Mesenchymal stem cell (in vitro differentiated cells and primary cell): ENCODE measurements around the gene SERPINC1.

ENCODE experiments used
- DNase-seq: peaks from one replicate; pipeline ENCODE4 v3.0.0-alpha.2; 2013
- H2AFZ ChIP-seq: one replicate; pipeline ENCODE4 v1.6.1; 2013; ENCODE audit warnings: low read depth, mild to moderate bottlenecking, control low read depth, inconsistent platforms, low read length, moderate library complexity
- H2AK5ac ChIP-seq: 2 replicates; pipeline ENCODE4 v1.6.1; 2013; ENCODE audit warnings: low read length, moderate library complexity, mild to moderate bottlenecking, inconsistent platforms; ENCODE audit not compliant: severe bottlenecking
- H2BK120ac ChIP-seq: one replicate; pipeline ENCODE4 v1.6.1; 2013; ENCODE audit warnings: low read depth, mild to moderate bottlenecking, inconsistent platforms, low read length, moderate library complexity
- H2BK12ac ChIP-seq, 2 experiments: one replicate each; pipeline ENCODE4 v1.6.1; 2013; ENCODE audit warnings: inconsistent platforms in 2 of 2, low read length in 2 of 2, mild to moderate bottlenecking in 2 of 2, moderate library complexity in 2 of 2, control low read depth in 1 of 2
- H2BK15ac ChIP-seq: one replicate; pipeline ENCODE4 v1.6.1; 2013; ENCODE audit warnings: mild to moderate bottlenecking, low read depth, inconsistent platforms; ENCODE audit not compliant: poor library complexity, severe bottlenecking
- H2BK5ac ChIP-seq: 2 replicates; pipeline ENCODE4 v1.6.1; 2013; ENCODE audit warnings: low read depth, mild to moderate bottlenecking, low read length, control low read depth, inconsistent platforms; ENCODE audit not compliant: poor library complexity, severe bottlenecking
- H3K14ac ChIP-seq, 2 experiments: one replicate each; pipeline ENCODE4 v1.6.1; 2013; ENCODE audit warnings: inconsistent platforms in 2 of 2, low read length in 2 of 2, control low read depth in 1 of 2, mild to moderate bottlenecking in 1 of 2, moderate library complexity in 1 of 2
- H3K18ac ChIP-seq, 2 experiments: one replicate each; pipeline ENCODE4 v1.6.1; 2013; ENCODE audit warnings: inconsistent platforms in 2 of 2, low read length in 2 of 2, control low read depth in 1 of 2, low read depth in 1 of 2, mild to moderate bottlenecking in 1 of 2
- H3K23ac ChIP-seq, 2 experiments: one replicate each; pipeline ENCODE4 v1.6.1; 2013; ENCODE audit warnings: inconsistent platforms in 2 of 2, low read length in 2 of 2, mild to moderate bottlenecking in 2 of 2, moderate library complexity in 2 of 2, control low read depth in 1 of 2
- H3K27ac ChIP-seq: 2 replicates; pipeline ENCODE4 v1.5.1; 2013; ENCODE audit warnings: mild to moderate bottlenecking, moderate library complexity, low read length, control low read depth, inconsistent platforms; ENCODE audit not compliant: poor library complexity, severe bottlenecking
- H3K27me3 ChIP-seq, 2 experiments: 2 replicates each; pipeline versions ENCODE4 v1.6.1 to v1.7.0; 2013; ENCODE audit warnings: low read length in 2 of 2, mild to moderate bottlenecking in 2 of 2, moderate library complexity in 2 of 2, control low read depth in 1 of 2, inconsistent platforms in 1 of 2; ENCODE audit not compliant: control insufficient read depth in 1 of 2, insufficient read depth in 1 of 2
- H3K36me3 ChIP-seq, 2 experiments: 2 replicates each; pipeline versions ENCODE4 v1.6.1 to v1.7.0; 2013; ENCODE audit warnings: low read length in 2 of 2, control low read depth in 1 of 2, inconsistent platforms in 1 of 2, low read depth in 1 of 2, mild to moderate bottlenecking in 1 of 2; ENCODE audit not compliant: insufficient read depth in 2 of 2, control insufficient read depth in 1 of 2
- H3K4ac ChIP-seq, 2 experiments: one replicate each; pipeline ENCODE4 v1.6.1; 2013; ENCODE audit warnings: inconsistent platforms in 2 of 2, low read length in 2 of 2, mild to moderate bottlenecking in 2 of 2, moderate library complexity in 2 of 2, control low read depth in 1 of 2, low read depth in 1 of 2
- H3K4me1 ChIP-seq: 2 replicates; pipeline ENCODE4 v1.6.1; 2013; ENCODE audit warnings: low read depth, low read length, control low read depth; ENCODE audit not compliant: control insufficient read depth, insufficient read depth
- H3K4me2 ChIP-seq: 2 replicates; pipeline ENCODE4 v1.6.1; 2013; ENCODE audit warnings: low read length, mild to moderate bottlenecking, inconsistent platforms; ENCODE audit not compliant: poor library complexity, severe bottlenecking
- H3K4me3 ChIP-seq, 2 experiments: 2 replicates each; pipeline versions ENCODE4 v1.5.1 to v1.7.0; 2013; ENCODE audit warnings: low read length in 2 of 2, mild to moderate bottlenecking in 2 of 2, control low read depth in 1 of 2, low read depth in 1 of 2; ENCODE audit not compliant: insufficient read depth in 1 of 2
- H3K79me1 ChIP-seq: replicated peaks from 2 replicates; pipeline ENCODE4 v1.6.1; 2013; ENCODE audit warnings: mild to moderate bottlenecking, control low read depth, low read length, inconsistent platforms; ENCODE audit not compliant: poor library complexity, severe bottlenecking
- H3K9ac ChIP-seq: 2 replicates; pipeline ENCODE4 v1.7.0; 2013; ENCODE audit warnings: mild to moderate bottlenecking, low read length, moderate library complexity
- H3K9me3 ChIP-seq: 2 replicates; pipeline ENCODE4 v1.7.0; 2013; ENCODE audit warnings: mild to moderate bottlenecking, low read length; ENCODE audit not compliant: control insufficient read depth
- H4K8ac ChIP-seq: one replicate; pipeline ENCODE4 v1.6.1; 2013; ENCODE audit warnings: inconsistent platforms, mild to moderate bottlenecking, low read length, moderate library complexity
- H4K91ac ChIP-seq: one replicate; pipeline ENCODE4 v1.6.1; 2013; ENCODE audit warnings: mild to moderate bottlenecking, low read length, inconsistent platforms
- WGBS: methylation state at CpG from one replicate; pipeline ENCODE4 v1.1.7; 2013; ENCODE audit warnings: mixed read lengths; 5-methylcytosine and 5-hydroxymethylcytosine counted together

Gene SERPINC1

GRCh38 chr1:173865468-173866164 is 51.5 kb downstream of the SERPINC1 start:
- Histone ChIP-seq H2BK5ac (no peak overlapping the region), H3K4ac (no peak overlapping the region), H3K23ac (no peak overlapping the region), H2BK120ac (no peak overlapping the region), H2AK5ac (no peak overlapping the region), H2AFZ (no peak overlapping the region), H3K9ac (peak overlapping the region; percentile 92), H3K4me1 (no peaks in the 10 kb centered on the region), H3K4me2 (peak overlapping the region; percentile 14), H3K27me3 (no peaks in the 10 kb centered on the region), H3K36me3 (peaks cover 26 to 63% of the 10 kb centered on the region in 2 experiments), H4K8ac (no peak overlapping the region), H3K18ac (no peak overlapping the region), H2BK15ac (no peak overlapping the region), H3K27ac (peak overlapping the region; percentile 27), H2BK12ac (no peak overlapping the region), H3K9me3 (no peaks in the 10 kb centered on the region), H3K4me3 (peak overlapping the region in 1 of 2 experiments; percentile 91), H3K14ac (no peak overlapping the region), H3K79me1 (peaks cover 8% of the 10 kb centered on the region), H4K91ac (no peak overlapping the region)
- 13% methylated on average over 4 of the region's 4 CpGs for WGBS
- DNase-seq, result no peak

GRCh38 chr1:173864179-173864867 is 52.8 kb downstream of the SERPINC1 start:
- Histone ChIP-seq H3K27ac (no peak overlapping the region), H2BK12ac (no peak overlapping the region), H3K4me2 (no peak overlapping the region), H4K8ac (no peak overlapping the region), H3K23ac (no peak overlapping the region), H3K9me3 (no peaks in the 10 kb centered on the region), H3K4me3 (peak overlapping the region in 1 of 2 experiments; percentile 91), H2BK120ac (no peak overlapping the region), H2BK5ac (no peak overlapping the region), H3K9ac (peak overlapping the region; percentile 92), H4K91ac (no peak overlapping the region), H3K4ac (no peak overlapping the region), H2AFZ (no peak overlapping the region), H3K79me1 (peaks cover 2% of the 10 kb centered on the region), H2AK5ac (no peak overlapping the region), H3K4me1 (no peaks in the 10 kb centered on the region), H3K27me3 (no peaks in the 10 kb centered on the region), H2BK15ac (no peak overlapping the region), H3K18ac (no peak overlapping the region), H3K14ac (no peak overlapping the region), H3K36me3 (peaks cover 19 to 64% of the 10 kb centered on the region in 2 experiments)
- no peak for DNase-seq
- 87% methylated on average over 3 of the region's 5 CpGs for WGBS

- no peaks in the 10 kb centered on the region for H3K4me1 ChIP-seq
- no peak overlapping the region for H2BK120ac ChIP-seq
- no peak overlapping the region for H2AFZ ChIP-seq
- peaks cover 19 to 69% of the 10 kb centered on the region in 2 experiments for H3K36me3 ChIP-seq
- H3K4me2 ChIP-seq, result no peak overlapping the region
- H3K18ac ChIP-seq, result no peak overlapping the region
- H3K9ac ChIP-seq, result peak overlapping the region; percentile 92
- H4K8ac ChIP-seq, result no peak overlapping the region
- DNase-seq, result no peak
- no peaks in the 10 kb centered on the region for H3K27me3 ChIP-seq
- no peaks in the 10 kb centered on the region for H3K79me1 ChIP-seq
- peak overlapping the region; percentile 16 for H3K27ac ChIP-seq
- no peak overlapping the region for H3K4ac ChIP-seq
- H3K4me3 ChIP-seq, result no peak overlapping the region
- H2BK5ac ChIP-seq, result no peak overlapping the region
- no peaks in the 10 kb centered on the region for H3K9me3 ChIP-seq
- H3K14ac ChIP-seq, result no peak overlapping the region
- H2BK12ac ChIP-seq, result no peak overlapping the region
- H4K91ac ChIP-seq, result no peak overlapping the region
- no peak overlapping the region for H2AK5ac ChIP-seq
- no peak overlapping the region for H2BK15ac ChIP-seq
- no peak overlapping the region for H3K23ac ChIP-seq
Observed at GRCh38 chr1:173863224-173864161, 53.6 kb downstream of the SERPINC1 start.
